Measurements from ENCODE around the gene PRCC.

Gene PRCC

GRCh38 chr1:156766298-156767100 is 836 bp upstream of the PRCC start:
- no peak for DNase-seq (ENCODE audit: extremely low spot score)
- POLR2A ChIA-PET = interaction anchor here (0.6 to 1.5 kb wide), 6 partner anchors 14 to 493 kb away, joined by 3 to 15 read pairs (median 4); partner anchors contain the start of genes HDGF and MRPL24
- TF ChIP-seq CTCF (IDR thresholded peaks at IDR 0.05; ENCODE audit: control extremely low read depth, extremely low read depth, low read depth, missing control alignments) = no peak
- CTCF ChIA-PET = interaction anchor here (0.9 to 9.6 kb wide), 9 partner anchors 10 to 60 kb away, joined by 3 to 94 read pairs (median 3); partner anchors contain the start of genes ISG20L2 and METTL25B

GRCh38 chr1:156767879-156768604 is 707 bp downstream of the PRCC start:
- CTCF ChIA-PET = interaction anchor here (0.8 to 9.6 kb wide), 12 partner anchors 12 to 92 kb away, joined by 3 to 94 read pairs (median 4); partner anchors contain the start of genes HDGF, ISG20L2, METTL25B and MRPL24
- POLR2A ChIA-PET = interaction anchor here (0.7 to 1.4 kb wide), 4 partner anchors 26 to 54 kb away, joined by 3 to 15 read pairs (median 6); partner anchors contain the start of gene MRPL24
- no peak for DNase-seq (ENCODE audit: extremely low spot score)
- TF ChIP-seq CTCF (IDR thresholded peaks at IDR 0.05; ENCODE audit: control extremely low read depth, extremely low read depth, low read depth, missing control alignments) = no peak

GRCh38 chr1:156768610-156769295 is 1.4 kb downstream of the PRCC start:
- no peak for DNase-seq (ENCODE audit: extremely low spot score)
- TF ChIP-seq CTCF (IDR thresholded peaks at IDR 0.05; ENCODE audit: control extremely low read depth, extremely low read depth, low read depth, missing control alignments) = no peak
- POLR2A ChIA-PET = no interaction called here
- CTCF ChIA-PET = interaction anchor here (0.8 to 9.6 kb wide), 7 partner anchors 17 to 91 kb away, joined by 3 to 94 read pairs (median 4); partner anchors contain the start of genes HDGF, ISG20L2, METTL25B and MRPL24

GRCh38 chr1:156772222-156772621 is 4.9 kb downstream of the PRCC start:
- CTCF ChIA-PET = interaction anchor here (0.9 to 9.6 kb wide), 12 partner anchors 9 to 181 kb away, joined by 3 to 94 read pairs (median 4); partner anchors contain the start of genes HDGF, ISG20L2, METTL25B and NAXE

GRCh38 chr1:156772728-156773497 is 5.6 kb downstream of the PRCC start:
- ChIA-PET POLR2A (no interaction called here), CTCF (interaction anchor here (0.8 to 9.6 kb wide), 12 partner anchors 9 to 181 kb away, joined by 3 to 94 read pairs (median 4); partner anchors contain the start of genes HDGF, ISG20L2, METTL25B and NAXE)
- no peak for DNase-seq (ENCODE audit: extremely low spot score)
- TF ChIP-seq CTCF (IDR thresholded peaks at IDR 0.05; ENCODE audit: control extremely low read depth, extremely low read depth, low read depth, missing control alignments) = no peak

More at GRCh38 chr1:156772222-156772621, 4.9 kb downstream of the PRCC start:
- TF ChIP-seq CTCF (IDR thresholded peaks at IDR 0.05; ENCODE audit: control extremely low read depth, extremely low read depth, low read depth, missing control alignments) = no peak
- DNase-seq (ENCODE audit: extremely low spot score) = no peak
- POLR2A ChIA-PET = no interaction called here

Measured in GM10248 (cell line).